Measurements from ENCODE around the gene DHRS12.

Gene DHRS12

DNA sequence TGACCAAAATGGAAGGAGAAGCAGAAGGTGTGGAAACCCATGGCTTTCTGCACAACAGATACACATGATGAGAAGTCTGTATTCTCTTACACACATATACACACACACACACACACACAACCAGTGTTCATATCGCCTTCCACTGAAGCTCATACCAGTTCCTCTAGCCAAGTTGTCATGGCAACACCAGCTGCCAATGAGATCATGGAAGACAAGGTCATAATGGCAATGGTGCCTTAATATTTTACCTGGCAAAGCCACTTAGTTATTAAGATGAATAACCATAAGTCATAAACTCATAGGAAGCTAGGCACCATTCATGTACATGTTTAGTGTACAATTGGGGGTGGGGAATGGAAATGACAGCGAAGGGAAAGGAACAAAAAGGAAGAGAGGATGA is 2.6 kb upstream of the DHRS12 start:
- peak in 1 of 2 experiments; percentile 26 for DNase-seq

DNA sequence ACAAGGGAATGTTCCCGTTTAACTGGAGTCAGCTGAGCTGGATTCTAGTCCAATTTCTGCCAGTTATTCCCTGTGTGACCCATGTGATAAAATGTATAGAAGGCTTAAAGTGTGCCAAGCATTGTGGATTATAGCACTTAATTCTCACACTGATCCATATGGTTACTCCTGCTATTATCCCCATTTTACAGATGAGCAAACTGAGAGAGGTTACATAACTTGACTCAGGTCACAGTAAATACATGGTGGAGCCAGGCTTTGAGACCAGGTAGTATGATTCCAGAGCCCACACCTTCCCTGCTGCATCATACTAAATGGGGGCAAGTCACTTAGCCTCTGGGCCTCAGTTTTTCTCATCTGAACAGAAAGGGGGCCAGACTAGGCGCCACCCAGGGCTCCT is 2.0 kb upstream of the DHRS12 start:
- DNase-seq, result no peak

DNA sequence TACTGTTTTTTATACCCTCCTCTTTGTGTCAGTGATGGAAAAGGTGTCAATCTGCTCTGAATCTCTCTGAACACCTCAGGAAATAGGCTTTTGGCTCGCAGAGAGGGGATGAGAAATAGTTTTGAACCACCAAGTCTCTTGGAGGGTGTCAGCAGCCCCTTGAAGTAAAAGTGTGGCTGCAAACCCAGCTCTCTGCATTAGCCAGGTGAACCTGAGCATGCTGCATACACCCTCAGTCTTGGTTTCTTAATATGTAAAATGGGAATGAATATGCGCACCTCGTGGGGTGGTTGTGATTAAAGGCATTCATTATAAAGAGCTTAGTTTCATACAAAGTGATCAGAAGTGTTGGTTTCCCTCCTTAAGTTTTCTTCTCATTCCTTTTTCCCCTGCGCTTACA is 1.4 kb upstream of the DHRS12 start:
- no peak for DNase-seq

DNA sequence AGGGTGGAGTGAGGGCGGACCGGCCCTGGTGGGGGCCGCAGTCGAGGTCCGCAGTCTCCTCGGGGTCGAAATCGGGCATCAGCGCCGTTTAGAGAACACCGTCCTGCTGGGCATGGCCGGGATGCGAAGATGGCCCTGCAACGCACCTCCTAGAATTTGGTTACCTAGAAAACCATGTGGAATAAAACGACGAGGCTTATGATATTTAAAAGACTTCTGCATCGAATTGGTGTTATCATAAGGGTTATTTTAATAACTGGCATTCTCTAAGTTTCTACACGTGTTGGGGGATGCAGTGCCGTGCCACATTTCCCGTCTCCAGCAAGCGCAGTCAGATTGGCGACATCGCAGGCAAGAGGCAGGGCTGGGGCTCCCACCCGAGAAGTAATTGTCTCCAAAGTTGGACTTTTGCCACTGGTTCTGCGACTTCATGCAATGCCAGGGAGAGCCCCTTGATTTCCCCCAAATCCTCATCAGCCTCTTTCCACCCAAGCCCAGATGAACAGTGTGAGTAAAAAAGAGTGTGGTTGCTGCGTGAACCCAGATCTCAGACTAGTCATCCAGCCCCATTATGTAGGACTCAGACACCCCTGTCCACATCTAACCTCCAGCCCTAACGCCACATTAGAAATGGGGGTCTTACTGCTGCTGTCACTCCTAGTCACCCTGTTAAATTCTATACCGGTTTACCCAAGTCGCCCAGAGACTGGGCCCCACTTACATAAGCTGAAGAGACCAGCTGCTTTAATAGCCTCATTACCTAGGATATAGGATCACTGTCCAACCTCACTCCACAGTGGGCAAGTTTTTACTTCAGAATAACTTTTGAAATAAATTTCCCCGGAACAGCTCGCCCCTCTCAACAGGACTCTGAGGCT is 571 bp upstream of the DHRS12 start:
- DNase-seq, result peak; percentile 36 to 40

DNA sequence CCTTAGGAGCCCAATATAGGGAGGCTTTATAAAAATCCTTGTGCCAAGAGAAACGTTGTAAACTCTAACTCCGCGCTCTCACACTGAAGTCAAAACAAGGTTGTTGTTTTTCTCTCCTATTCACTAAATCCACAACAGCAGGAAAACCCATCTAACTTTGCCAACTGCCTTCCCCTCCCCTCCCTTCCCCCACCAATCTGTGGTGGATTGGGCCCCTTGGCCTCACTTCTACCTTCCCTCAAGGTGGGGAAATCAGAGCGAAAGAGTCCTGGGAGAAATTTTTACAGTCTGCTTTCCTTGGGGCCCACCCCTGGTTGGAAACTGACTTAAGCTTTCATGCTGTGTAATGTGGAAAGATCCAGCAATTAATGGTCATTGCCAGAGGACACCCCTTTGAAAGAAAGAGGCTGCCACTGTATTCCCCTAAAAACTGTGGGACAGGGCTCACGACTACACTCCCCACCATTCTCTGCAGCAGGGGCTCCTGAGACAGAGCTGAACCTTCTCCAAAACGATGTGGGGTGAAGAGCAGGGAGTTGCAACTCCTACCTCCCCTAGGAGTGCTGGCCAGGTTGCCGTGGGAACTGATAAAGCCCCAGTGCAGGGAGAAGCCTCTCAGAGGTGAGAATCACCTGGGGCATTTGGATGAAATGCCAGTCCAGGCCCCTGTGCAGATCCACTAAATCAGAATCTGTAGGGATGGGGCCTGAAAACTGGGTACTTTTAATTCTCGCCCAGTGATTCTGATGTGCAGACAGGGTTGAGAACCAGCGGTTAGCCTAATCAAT is 1.1 kb downstream of the DHRS12 start:
- no peak for DNase-seq

DNA sequence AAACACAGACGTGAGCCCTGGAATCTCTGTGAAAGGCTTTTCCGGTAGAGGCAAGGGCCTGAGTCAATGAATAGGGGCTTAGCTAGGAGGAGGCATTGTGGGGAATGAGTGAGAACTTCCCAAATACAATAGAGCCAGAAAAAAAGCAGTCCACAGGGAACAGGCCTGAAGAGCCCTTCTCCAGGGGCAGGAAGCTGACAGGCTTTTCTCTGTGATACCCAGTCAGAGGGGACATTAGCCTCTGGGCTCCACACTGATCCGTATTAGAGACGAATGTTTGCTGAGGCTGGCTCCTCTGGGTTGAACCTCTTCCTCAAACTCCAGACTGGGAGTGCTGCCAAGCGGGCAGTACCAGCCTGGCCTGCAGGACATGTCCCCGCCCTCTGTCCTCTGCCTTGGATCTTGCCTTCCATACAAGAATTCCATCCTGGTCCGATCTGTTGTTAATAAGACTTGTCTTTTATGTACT is 2.3 kb downstream of the DHRS12 start:
- no peak for DNase-seq

DNA sequence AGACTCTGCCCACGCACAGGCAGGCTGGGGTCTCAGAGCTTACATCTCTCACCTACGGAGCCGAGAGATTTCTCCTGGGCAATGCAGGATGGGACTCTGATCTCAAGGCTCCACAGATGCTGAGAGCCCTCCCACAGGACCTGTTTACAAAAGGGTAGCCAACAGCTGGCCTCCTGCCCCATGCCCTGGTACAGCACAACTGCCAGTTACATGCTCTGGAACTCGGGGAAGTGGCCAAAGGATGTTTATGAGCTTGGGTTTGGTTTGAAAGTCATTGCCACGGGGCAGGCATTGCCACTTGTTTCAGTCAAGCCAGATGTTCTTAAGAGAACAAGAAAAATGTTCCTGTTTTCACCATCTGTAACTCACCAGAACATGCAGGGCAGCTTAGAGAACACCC is 3.5 kb downstream of the DHRS12 start:
- no peak for DNase-seq

DNA sequence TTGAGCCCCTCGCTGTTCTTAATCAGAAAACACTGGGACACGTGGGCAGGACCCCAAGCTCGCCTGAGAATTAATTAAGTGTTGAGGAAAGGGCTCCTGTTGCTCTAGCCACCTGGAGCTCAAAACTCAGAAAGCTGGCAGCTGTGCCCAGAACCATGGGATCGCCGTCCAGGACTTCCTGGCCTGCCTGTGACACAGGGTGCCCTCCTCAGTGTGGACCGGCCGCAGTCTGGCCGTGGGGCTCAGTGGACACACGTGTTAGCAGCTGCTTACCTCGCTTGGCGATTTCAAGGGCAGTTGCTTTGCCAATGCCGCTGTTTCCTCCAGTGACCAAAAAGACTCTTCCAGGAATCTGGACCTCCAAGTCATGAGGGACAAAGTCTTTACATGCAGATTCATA is 4.7 kb downstream of the DHRS12 start:
- no peak for DNase-seq

DNA sequence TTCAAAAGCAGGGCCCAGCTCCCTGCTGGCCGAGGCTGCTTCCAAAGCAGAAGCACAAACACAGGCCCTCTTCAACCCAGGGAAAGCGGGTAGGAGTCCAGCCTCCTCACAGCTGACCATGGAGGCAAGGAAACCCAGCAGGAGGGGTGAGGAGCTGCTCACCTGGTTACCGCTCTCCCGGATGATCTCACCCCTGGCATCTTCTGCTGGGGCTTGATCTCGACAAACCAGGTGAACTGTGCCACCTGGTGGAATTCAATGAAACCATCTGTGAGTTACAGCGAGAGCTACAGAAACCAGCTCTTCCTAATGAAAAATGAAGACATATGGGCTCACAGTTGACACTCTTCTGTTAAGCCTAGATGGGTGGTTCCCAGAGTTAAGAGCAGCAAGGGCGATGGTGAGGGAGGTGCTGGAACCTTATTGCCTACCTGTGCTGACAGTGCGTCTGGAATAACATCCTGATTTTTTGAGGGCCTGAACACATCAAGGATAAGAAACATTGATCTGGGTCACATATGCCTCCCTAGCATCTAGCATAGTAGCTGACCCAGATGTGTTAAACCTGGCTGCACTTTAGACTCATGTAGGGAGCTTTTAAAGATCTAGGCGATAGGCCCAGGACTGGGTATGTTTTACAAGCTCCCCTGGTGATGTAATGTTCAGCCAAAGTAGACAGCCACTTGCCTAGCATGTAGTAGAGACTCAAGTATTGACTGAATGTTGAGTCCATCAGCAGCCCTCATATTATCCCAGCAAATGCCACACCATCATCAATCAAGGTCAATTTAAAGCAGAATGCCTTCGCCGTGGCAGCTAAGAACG is 6.1 kb downstream of the DHRS12 start:
- peak; percentile 42 to 67 for DNase-seq

DNA sequence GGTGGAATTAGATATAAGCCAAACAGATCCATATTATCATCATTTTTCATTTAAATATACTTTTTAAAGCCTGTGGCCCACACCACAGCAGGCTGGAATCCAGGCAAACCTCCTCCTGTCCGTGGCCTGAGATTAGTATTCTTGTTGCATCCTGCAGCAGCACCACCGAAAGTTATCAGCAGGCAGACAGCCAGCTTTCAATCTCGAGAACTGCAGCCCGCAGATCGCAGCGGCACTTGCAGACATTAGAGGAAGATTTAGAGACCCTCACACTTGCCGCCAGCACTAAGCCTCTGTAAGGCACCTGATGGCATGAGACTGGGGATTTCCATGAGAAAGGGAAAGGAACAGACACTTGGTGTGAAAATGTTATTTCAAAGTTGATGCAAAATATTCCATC is 7.4 kb downstream of the DHRS12 start:
- no peak for DNase-seq

DNA sequence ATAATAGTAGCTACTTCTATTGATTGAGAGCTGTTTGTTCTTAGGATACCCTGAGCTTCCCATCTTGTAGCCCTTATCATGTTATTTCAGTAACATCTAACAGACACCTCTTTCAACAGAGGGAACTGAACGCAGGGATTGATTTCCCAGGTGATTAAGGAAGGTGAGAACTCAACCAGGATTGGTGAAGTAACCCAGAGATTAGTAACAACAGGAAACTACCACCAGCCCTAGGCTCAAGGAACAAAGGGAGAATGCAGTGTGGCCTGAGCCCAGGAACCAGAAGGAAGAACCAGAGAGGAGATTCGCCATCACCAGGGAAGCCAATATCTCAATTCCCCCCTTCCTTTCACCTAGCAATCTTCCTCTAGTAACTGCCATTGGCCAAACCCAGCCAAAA is 8.5 kb downstream of the DHRS12 start:
- DNase-seq, result no peak

DNA sequence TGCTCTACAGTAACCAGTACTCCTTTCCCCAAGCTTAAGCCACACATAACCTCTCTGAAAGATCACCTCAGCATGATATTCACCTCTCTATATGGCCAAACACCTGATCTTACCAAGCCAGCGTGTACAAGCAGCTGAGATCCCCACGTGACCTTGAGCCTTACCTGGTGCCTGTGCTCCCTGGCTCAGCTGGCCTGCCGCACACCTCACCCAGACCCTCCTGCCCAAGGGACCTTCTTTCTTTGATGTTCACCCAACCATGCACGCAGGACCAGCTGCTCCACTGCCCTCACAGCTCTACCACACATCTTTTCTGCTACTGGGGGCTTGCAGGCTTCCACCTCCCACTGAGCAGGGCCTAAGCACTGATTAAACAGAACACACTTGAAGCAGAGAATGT is 9.0 kb downstream of the DHRS12 start:
- DNase-seq, result no peak

DNA sequence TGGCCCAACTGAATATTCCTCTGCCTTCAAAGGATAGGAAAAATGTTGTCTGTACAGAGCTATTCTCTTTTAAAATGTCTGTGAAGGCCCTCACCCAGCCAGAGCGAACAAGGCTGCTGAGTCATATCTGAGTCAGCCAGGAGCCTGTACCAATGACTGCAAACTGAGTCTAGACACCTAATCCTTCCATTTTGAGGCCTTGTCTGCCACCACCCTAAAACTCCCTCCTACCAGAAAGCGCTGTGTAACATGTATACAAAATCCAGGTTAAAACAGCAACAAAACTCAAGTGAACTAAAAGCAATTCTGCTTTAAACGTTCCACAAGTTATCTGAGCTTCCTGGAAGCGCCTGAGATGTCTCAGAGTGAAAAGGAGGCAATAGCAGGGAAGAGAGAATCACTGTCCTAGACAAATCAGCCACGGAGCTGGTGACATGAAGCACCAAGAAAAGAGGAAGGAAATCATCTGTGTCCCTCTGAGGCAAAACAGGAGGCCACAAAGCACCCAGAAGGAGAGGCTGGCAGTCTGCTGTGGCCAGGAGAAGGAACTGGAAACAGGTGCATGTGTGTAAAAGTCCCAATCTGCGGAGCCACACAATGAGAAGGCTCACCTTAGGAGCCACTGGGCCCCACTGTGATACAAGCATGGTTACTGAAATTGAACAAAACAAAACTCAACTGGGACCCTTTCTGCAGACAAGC is 10.2 kb downstream of the DHRS12 start:
- DNase-seq, result peak; percentile 40 to 78

DNA sequence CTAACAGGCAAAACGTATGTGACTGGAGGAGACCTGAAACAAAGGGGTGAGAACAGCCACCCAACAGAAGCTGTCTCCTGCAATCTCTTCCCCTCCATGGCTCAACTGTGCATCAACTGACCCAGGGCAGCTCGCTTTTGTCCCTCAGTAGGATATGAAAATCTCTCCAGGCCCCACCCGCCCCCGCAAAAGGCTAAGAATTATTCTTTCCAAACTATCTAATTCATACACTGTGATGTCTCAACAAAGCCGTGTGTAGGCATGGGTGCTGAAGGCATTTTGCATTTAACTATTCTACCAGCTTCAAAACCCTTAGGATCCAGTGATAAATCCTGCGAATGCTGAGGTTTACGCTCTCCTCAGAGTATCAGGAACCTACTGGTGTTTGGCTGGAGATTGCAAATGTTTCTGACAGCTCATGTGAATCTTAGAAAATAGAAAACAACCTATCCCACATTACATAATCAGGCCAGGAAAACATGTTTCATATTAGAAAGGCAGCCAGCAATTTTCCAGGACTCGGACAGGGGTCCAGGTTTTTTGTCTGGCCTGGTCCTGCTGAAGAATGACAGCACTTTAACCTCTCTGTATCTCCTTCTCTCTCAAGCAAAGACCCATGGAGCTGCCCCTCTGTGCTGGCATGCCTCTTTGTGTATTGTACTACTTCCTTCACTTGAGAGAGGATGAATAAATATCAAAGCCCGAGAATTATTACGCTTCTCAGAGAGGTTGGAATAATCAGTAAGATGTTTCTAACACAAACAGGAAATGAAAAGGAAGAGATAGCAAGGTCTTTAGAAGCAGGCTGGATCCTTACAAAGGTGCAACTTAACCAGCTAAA is 17.3 kb downstream of the DHRS12 start:
- no peak for DNase-seq

DNA sequence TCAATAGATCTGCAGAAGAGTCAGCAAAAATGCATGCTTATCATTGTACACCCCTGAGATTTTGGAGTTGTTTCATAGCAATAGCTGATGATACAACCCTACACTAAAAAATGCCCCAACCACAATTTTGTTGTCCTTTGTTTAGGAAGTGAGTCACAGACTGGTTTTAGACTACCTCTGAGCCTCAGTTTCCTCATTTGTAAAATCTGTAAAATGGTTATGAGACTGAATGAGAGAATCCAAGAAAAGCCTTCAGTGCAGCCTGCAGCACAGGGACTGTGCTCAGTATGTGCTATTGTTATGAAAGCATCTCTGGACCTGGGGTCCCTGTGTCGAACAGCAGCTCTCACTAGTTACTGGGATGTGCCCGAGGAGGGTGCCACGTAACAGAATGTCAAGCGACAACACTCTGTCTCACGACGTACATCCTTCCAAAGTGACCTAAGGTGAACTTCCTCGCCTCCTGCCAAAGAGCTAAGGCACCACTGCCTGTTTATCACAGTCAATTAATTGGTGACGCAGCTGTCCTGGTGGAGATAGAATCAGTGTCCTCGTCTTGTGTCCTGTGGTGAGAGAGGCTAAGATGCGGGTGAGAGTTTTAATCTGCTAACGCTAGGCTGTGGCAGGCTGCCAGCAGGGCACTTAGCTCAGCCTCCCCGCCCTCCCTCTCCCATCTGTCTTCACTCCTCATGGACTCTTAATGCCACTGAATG is 18.1 kb downstream of the DHRS12 start:
- no peak for DNase-seq

DNA sequence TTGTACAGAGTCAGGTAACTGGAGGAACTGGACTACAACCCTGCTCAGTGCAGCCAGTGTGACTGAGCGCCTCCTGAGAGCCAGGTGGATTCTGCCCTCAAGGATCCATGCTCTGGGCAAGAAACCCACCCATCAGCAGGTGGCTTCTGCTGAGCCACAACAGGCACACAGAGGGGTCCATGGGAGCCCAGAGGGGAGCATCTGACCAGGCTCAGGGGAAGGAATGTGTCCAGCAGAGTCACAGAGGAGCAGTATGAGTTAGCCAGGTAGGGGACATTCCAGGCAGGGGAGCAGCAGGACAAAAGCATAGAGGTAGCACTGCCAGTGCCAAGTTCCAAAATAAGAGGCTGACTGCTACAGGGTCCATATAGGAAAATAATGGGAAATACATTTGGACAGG is 19.9 kb downstream of the DHRS12 start:
- DNase-seq, result no peak

DNA sequence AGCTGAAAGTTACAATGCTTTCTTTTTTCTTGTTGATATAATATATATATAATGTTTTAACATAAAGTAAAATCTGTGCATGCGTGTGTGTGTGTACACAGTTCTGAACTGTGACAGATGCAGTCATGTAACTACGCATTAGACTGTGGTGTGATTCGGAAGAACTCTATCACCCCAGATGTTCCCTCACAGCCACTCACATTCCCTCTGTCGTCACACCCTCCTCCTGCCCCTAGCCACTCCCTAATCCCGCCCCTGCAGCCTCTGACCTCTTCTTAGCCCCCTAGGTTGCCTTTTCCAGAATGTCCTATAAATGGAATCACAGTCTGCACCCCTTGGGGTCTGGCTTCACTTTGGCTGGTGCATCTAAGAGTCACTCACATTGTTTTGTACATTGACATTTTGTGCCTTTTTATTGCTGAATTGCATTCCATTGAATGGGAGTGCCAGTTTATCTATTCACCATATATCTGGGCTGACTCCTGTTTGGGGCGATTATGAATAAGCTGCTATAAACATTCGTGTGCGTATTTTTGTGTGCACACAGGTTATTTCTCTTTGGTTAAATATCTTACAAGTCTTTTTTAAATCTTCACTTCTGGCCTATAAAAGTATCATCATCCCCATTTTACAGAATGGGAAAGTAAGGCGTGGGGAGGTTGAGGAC is 20.4 kb downstream of the DHRS12 start:
- no peak for DNase-seq

DNA sequence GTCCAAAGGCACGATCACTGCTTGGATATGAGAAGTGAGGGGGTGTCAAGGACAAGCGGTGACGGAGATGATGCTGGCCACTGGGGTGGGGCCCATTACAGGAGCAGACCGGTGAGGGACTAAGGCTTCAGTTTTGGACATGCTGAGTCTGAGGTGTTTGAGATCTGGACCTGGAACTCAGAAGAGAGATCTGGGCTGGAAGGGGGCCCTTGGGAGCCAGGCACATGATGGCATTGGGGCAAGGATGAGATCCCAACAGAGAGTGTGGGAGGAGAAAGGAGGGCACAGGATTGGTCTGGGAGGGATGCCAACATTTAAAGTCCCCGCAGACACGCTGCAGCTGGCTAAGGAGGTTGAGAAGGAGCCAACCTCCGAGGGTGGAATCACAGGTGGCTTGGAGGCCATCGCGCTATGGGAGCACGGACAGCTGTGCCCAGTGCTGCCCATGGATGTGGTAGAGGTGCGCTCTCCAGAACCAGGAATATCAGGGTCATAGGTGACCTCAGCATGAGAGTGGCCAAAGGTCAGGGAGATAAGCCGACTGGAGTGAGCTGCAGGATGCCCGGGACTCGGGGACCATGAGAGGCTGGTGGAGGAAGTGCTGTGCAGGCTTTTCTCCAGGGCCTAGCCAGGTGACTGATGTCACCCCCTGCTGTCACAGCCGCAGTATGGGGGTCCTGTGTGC is 21.8 kb downstream of the DHRS12 start:
- DNase-seq, result no peak

DNA sequence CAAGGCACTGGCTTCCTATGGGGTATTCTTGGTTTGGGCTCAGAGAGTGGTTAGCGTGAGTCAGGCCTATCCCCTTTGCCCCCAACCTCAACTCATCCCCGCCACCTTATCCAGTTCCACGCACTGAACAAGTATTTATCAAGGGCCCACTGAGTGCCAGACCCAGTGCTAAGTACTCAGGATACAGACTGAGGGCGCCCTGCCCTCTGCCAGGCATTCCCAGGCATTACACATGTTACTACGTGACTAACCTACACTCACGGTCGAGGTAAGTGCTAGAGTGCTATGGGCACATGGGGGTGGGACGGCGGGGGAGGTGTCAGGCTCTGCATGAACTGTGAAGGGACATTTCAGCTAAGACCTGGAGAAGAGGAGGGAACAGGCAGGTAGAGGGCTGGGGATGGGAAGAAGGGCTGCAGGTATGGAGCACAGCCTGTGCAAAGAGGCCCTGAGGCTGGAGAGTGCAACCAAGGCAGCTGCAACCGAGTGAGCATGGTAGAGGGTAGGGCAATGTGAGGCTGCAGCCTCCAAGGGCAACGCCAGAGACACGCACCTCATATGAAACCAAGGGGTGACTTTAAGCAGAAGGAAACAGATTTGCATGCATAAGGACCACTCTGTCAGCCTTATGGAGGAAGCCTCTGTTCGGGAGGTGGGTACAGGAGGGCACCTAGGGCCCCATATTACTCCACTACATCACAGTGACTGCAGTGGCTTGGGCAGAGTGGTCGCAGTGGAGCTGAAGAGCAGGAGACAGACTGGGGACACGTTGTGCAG is 22.5 kb downstream of the DHRS12 start:
- no peak for DNase-seq

All from stimulated activated CD4-positive, alpha-beta T cell treated with anti-CD3 and anti-CD28 coated beads, Interleukin-4, amount 100 ng/mL, for 4 hours (primary cell).